GM18861 (cell line): ENCODE measurements around the gene KMT2C.
"Not testable (repeated sequence)": the region's sequence is repeated elsewhere in the genome, so short reads cannot be mapped to it uniquely, and the experiment has no call there.

Source experiments
- ATAC-seq: cut with Tn5 transposase; IDR thresholded peaks from one replicate; pipeline ENCODE4 v1.9.1; 2021; ENCODE audit not compliant: unreplicated experiment

Gene KMT2C

DNA sequence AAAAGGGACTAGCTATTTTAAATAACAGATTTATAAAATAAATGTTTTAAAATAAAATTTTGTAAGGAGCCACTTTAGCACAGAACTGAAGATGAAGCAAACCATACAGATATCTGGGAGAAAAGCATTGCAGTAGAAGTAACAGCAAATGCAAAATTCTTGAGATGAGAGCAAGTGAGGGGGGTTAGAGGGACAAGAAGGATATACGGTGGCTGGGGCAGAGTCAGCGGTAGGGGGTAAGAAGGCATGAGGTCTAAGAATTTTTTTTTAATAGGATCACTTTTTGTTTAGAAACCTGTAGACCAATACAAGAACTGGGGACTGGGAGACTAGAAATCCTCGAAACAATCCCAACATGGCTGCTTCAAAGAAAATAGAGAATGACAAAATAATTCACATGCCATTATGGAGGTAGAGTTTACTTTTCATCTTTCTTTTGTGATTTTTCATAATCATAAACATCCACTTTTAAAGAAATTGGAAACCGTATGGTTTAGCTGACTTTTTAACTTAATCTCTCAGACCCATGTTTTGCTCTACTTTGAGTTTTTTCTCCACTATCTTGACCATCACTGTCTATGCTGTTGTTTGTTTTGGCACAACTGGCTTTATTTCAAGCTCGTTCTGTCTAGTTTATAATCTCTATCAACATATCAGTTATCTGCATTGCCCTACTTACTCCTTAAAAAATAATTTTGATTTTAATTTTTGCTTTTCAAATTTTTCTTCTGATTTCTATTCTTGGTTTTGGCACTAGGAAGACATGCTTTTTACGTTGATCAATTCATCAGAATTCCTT lies 73.5 kb downstream of the KMT2C start:
- no peak for ATAC-seq

GRCh38 chr7:152355474-152356057 lies 80.2 kb downstream of the KMT2C start:
- ATAC-seq, result no peak

DNA sequence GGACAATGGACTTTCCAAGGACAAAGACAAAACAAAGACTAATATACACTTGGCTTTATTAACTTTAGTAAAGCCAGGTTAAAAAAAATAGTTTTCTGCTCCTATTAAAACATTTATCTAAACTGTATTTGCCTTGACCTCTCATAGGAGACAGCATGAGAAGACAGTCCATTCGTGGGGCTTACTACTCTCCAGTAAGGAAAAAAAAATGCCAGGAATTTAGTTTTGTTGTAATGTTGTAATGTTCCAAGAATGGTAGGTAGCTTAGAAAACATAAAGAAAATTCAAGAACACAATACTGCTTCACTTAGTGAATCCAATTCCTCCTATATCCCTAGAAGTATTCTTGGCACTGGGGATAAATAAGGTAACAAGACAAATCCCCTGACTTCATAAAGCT lies 81.7 kb downstream of the KMT2C start:
- ATAC-seq, result no peak

DNA sequence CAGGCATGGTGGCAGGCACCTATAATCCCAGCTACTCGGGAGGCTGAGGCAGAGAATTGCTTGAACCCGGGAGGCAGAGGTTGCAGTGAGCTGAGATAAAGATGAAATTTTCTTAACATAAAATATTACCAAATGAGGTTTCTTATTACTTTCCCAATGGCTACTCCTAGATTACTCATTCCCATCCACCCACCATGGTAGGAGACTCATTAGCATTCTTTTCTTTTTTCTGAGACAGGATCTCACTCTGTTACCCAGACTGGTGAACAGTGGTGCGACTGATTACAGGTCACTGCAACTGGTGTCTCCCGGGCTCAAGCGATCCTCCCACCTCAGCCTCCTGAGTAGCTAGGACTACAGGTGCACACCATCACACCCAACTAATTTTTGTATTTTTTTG lies 82.5 kb downstream of the KMT2C start:
- not testable (repeated sequence) for ATAC-seq

- not testable (repeated sequence) for ATAC-seq
Observed at GRCh38 chr7:152351747-152352146, 84.1 kb downstream of the KMT2C start.

GRCh38 chr7:152351168-152351567 lies 84.6 kb downstream of the KMT2C start:
- ATAC-seq, result no peak

GRCh38 chr7:152347888-152348287 lies 87.9 kb downstream of the KMT2C start:
- no peak for ATAC-seq

GRCh38 chr7:152344253-152344652 lies 91.5 kb downstream of the KMT2C start:
- ATAC-seq, result no peak

- ATAC-seq, result no peak
Observed at GRCh38 chr7:152342796-152343195, 93.0 kb downstream of the KMT2C start.

- ATAC-seq, result no peak
Observed at GRCh38 chr7:152341914-152342236, 93.9 kb downstream of the KMT2C start.

DNA sequence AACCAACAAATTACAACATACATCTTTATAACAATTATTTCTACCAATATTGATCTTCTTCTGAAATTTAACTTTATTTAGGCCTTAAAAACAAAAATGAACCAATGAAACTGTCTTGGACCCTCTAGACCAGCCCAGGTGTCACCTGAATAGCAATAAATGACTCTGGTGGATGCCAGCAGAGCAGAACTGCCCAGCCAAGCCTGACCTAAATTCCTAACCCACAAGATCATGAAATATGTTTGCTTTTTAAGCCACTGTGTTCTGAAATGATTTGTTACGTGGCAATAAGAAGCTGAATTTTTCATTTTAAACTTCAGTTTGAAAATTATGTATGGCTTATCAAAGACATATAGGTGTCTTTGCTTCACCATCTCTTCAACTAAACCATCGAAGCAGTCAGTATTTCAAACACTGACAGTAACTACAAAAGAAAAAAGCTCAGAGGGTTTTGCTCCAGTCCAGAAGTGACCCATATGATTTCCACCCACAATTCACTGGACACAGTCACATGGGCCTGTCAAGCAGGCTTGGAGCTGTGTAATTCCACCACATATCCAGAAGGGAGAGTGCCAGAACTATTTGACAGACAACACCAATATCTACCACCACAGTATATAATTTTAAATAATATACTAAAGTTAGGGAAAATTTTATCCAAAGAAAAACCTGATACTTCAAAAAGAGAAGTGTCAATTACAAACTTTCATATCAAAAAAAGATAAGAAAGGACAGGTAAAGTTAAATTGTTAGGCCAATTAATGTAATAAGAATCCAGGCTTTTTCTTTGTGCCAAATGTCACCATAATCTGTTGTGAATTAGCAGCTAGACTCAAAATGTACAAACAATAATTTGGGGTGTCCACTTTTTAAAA lies 94.5 kb downstream of the KMT2C start:
- ATAC-seq, result peak; percentile 43

DNA sequence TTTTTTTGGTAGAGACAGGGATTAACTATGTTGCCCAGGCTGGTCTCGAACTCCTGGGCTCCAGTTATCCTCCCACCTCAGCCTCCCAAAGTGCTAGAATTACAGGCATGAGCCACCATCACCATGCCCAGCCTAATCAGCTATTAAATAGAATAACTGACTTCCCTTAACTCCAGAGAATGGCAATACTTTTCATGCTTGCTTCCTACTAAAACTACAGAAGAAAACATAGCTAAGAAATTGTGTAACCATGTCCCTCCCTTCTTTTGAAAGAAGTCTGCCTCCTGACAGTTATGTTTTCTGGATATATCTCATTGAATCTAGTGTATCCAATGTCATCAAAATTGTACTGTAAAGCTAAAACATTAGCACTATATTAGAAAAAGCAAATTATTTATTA lies 95.6 kb downstream of the KMT2C start:
- no peak for ATAC-seq

DNA sequence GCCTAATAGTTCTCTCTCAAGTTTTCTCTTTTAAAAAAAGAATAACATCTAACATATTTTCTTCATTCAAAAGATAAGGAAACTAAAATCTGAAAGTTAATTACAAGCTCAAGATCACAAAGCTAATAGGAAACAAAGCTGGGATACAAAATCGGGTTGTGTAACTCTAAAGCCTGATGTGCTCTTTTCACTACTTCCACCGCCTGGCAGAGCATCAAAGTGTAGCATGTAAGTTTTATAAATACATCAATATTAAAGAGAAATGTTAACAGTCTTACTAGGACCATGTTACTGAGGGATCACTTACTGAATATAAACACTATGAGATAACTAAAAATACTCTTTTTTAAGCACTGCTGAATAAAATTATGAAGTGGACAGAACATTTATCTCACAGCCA lies 97.2 kb downstream of the KMT2C start:
- no peak for ATAC-seq

GRCh38 chr7:152336754-152337368 lies 98.9 kb downstream of the KMT2C start:
- ATAC-seq, result peak; percentile 66

DNA sequence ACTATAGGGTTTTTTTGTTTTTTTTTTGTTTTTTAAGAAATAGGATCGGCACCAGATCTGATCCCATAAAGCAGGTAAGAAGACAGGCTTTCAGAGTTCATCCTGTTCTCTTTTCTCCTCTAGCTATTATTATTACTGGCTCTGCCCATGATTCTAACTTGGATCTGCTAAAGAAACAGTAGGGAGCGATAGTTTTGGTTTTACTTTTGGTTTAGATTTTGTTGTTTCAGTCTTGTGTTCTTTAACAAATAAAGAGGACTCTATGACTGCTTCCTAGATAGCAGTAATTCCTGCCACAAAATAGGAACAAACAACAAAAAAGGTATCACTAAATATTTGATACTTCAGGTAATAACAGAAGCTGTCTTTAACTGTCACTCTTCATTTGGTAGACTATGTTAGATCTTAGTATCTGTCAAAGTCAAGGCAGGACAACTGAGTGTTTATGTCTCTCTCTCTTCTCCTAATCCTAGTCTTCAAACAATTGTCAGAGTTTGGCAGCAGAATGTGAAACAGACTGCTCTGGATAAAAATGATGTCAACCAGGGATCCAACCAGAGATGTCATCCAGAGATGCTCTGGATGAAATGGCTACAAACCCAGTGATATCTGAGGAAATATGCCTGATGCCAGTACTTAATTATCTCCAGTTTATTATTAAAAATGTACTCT lies 99.8 kb downstream of the KMT2C start:
- ATAC-seq, result peak; percentile 45

- no peak for ATAC-seq
Observed at GRCh38 chr7:152333134-152333533, 102.7 kb downstream of the KMT2C start.

- ATAC-seq, result no peak
Observed at GRCh38 chr7:152330827-152331226, 105.0 kb downstream of the KMT2C start.

DNA sequence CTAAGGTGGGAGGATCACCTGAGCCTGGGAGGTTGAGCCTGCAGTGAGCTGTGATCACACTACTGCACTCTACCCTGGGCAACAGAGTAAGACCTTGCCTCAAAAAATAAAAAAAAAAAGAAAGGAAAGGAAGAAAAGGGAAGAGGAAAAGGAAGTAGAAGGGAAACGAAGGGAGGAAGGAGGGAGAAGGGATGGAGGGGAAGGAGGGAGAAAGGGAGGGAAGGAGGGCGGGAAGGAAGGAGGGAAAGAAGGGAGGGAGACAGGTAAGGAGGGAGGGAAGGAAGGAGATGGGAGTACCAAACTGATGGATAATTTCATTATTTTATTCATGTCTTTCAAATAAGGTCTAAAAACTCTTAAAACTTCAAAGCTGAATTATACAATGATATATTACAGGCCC lies 106.3 kb downstream of the KMT2C start:
- no peak for ATAC-seq

DNA sequence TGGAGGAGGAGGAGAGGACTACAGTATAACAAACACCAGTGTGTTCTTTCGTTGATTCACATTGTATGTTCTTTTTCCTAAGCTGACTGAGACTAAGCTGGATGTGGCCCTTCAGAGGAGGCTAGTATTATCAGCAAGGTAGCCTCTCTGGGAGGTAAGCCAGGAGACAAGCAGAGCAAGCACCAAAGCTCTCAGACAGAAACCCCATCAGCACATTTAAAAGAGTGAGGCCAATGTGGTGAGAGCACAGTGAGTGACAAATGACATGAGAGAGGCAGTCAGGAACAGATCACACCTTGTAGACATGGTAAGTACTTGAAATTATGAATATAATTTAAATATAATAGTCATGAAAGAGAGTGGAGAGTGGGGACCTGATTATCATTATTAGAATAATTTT lies 107.6 kb downstream of the KMT2C start:
- no peak for ATAC-seq

GRCh38 chr7:152315845-152316244 lies 120.0 kb downstream of the KMT2C start:
- ATAC-seq, result no peak
